H1 (cell line): ENCODE data around the gene DCUN1D3. TPM values are rescaled to one million over a fixed set of nuclear protein-coding genes. Genes with fewer than 3 reads are reported as not detected.

Source experiments
- CTCF ChIA-PET: fragments of 300-600 bp; sonication (Branson Sonifier 250); formaldehyde crosslinking; loops from one replicate; lab custom pipeline; 2021; ENCODE audit not compliant: partially characterized antibody; lab: Charles Lee
- POLR2A ChIA-PET: fragments of 300-600 bp; sonication (Branson Sonifier 250); formaldehyde crosslinking; loops from one replicate; lab custom pipeline; 2021; ENCODE audit warnings: inconsistent platforms; ENCODE audit not compliant: partially characterized antibody; lab: Charles Lee
- DNase-seq, 2 experiments: peaks; one replicate each; pipeline versions ENCODE4 v3.0.0 to v3.0.0-alpha.2; 2010 to 2022; ENCODE audit warnings: low spot score in 2 of 2, low read depth in 1 of 2, mixed read lengths in 1 of 2
- FAIRE-seq: peaks from 2 replicates; lab custom pipeline; 2011; peaks lifted over from hg19 to GRCh38; lab: Jason Lieb, UNC
- H2AFZ ChIP-seq: 2 replicates; pipeline ENCODE4 v1.8.1; 2012; ENCODE audit warnings: low read length, inconsistent platforms
- H2AK5ac ChIP-seq: 2 replicates; pipeline ENCODE4 v1.6.1; 2013; ENCODE audit warnings: low read depth, low read length
- H2BK120ac ChIP-seq: replicated peaks from 2 replicates; pipeline ENCODE3; 2013; ENCODE audit warnings: low read depth, low read length, inconsistent platforms
- H2BK12ac ChIP-seq: 2 replicates; pipeline ENCODE4 v1.6.1; 2013; ENCODE audit warnings: low read depth, low read length
- H2BK15ac ChIP-seq: 2 replicates; pipeline ENCODE4 v1.6.1; 2013; ENCODE audit warnings: low read length
- H2BK20ac ChIP-seq: 2 replicates; pipeline ENCODE4 v1.6.1; 2013; ENCODE audit warnings: low read length
- H2BK5ac ChIP-seq: 2 replicates; pipeline ENCODE4 v1.6.1; 2013; ENCODE audit warnings: low read depth, low read length
- H3K14ac ChIP-seq: 2 replicates; pipeline ENCODE4 v1.6.1; 2013; ENCODE audit warnings: inconsistent platforms; ENCODE audit not compliant: insufficient read length
- H3K18ac ChIP-seq: 2 replicates; pipeline ENCODE4 v1.6.1; 2013; ENCODE audit warnings: low read length; ENCODE audit errors: extremely low read depth
- H3K23ac ChIP-seq: 2 replicates; pipeline ENCODE4 v1.6.1; 2013; ENCODE audit warnings: inconsistent platforms; ENCODE audit not compliant: insufficient read length
- H3K23me2 ChIP-seq: 2 replicates; pipeline ENCODE4 v1.6.1; 2013; ENCODE audit warnings: low read depth, low read length
- H3K27ac ChIP-seq: 2 replicates; pipeline ENCODE4 v1.6.1; 2011; ENCODE audit warnings: low read depth, low read length, inconsistent platforms
- H3K27me3 ChIP-seq, 4 experiments: replicated peaks in 1 of 4; 1 replicate in 1 of 4; 2 replicates in 3 of 4; pipeline versions ENCODE4 v1.6.1 to v1.8.1; 2011 to 2013; ENCODE audit warnings: low read length in 3 of 4, mild to moderate bottlenecking in 3 of 4, inconsistent platforms in 2 of 4, mixed read lengths in 2 of 4, moderate library complexity in 1 of 4; ENCODE audit not compliant: control insufficient read depth in 3 of 4, insufficient read depth in 3 of 4; ENCODE audit errors: extremely low read depth in 1 of 4
- H3K36me3 ChIP-seq, 4 experiments: 2 replicates each; pipeline versions ENCODE4 v1.6.1 to v1.8.1; 2011 to 2013; ENCODE audit warnings: mild to moderate bottlenecking in 4 of 4, low read length in 3 of 4, moderate library complexity in 2 of 4, control low read depth in 1 of 4, inconsistent platforms in 1 of 4; ENCODE audit not compliant: insufficient read depth in 4 of 4, control insufficient read depth in 2 of 4
- H3K4ac ChIP-seq: replicated peaks from 2 replicates; pipeline ENCODE3; 2013; ENCODE audit warnings: low read length, low read depth, mixed read lengths, inconsistent platforms; ENCODE audit not compliant: insufficient read length
- H3K4me1 ChIP-seq, 4 experiments: replicated peaks in 1 of 4; 1 replicate in 1 of 4; 2 replicates in 3 of 4; pipeline versions ENCODE4 v1.6.1 to v1.8.1; 2011 to 2013; ENCODE audit warnings: low read length in 3 of 4, inconsistent platforms in 2 of 4, mixed read lengths in 1 of 4; ENCODE audit not compliant: insufficient read depth in 4 of 4, control insufficient read depth in 3 of 4
- H3K4me2 ChIP-seq, 2 experiments: 2 replicates each; pipeline versions ENCODE4 v1.6.1 to v1.8.1; 2011 to 2013; ENCODE audit warnings: low read depth in 2 of 2, low read length in 2 of 2, control low read depth in 1 of 2, inconsistent platforms in 1 of 2, mild to moderate bottlenecking in 1 of 2; ENCODE audit not compliant: insufficient read depth in 1 of 2
- H3K4me3 ChIP-seq, 4 experiments: fragments of 200-600, 300-600 bp in 1 of 4; sonication (generic), shearing (Covaris generic), sonication (Bioruptor Twin) in 1 of 4; 2 replicates each; pipeline versions ENCODE4 v1.5.1 to v1.8.1; 2011 to 2016; ENCODE audit warnings: low read length in 4 of 4, low read depth in 3 of 4, control low read depth in 2 of 4, inconsistent platforms in 2 of 4, mild to moderate bottlenecking in 2 of 4, mixed read lengths in 1 of 4, moderate library complexity in 1 of 4; ENCODE audit not compliant: insufficient read depth in 2 of 4; ENCODE audit errors: extremely low read depth in 1 of 4
- H3K56ac ChIP-seq: replicated peaks from 2 replicates; pipeline ENCODE3; 2013; ENCODE audit warnings: low read depth, mild to moderate bottlenecking, mixed read lengths, low read length, inconsistent platforms; ENCODE audit not compliant: insufficient read length
- H3K79me1 ChIP-seq: 2 replicates; pipeline ENCODE4 v1.6.1; 2013; ENCODE audit warnings: low read depth, low read length, control low read depth
- H3K79me2 ChIP-seq, 2 experiments: 2 replicates each; pipeline versions ENCODE4 v1.6.1 to v1.8.1; 2012 to 2013; ENCODE audit warnings: low read length in 2 of 2, mild to moderate bottlenecking in 2 of 2, inconsistent platforms in 1 of 2; ENCODE audit not compliant: insufficient read depth in 2 of 2, control insufficient read depth in 1 of 2
- H3K9ac ChIP-seq, 4 experiments: replicated peaks in 1 of 4; 1 replicate in 1 of 4; 2 replicates in 3 of 4; pipeline versions ENCODE4 v1.6.1 to v1.8.1; 2011 to 2013; ENCODE audit warnings: low read depth in 3 of 4, low read length in 3 of 4, control low read depth in 2 of 4, mild to moderate bottlenecking in 2 of 4, moderate library complexity in 2 of 4, inconsistent platforms in 1 of 4; ENCODE audit errors: extremely low read depth in 1 of 4
- H3K9me3 ChIP-seq, 2 experiments: 2 replicates each; pipeline versions ENCODE4 v1.6.1 to v1.8.1; 2012 to 2013; ENCODE audit warnings: mild to moderate bottlenecking in 2 of 2, moderate library complexity in 2 of 2, control low read depth in 1 of 2, inconsistent platforms in 1 of 2, low read depth in 1 of 2, low read length in 1 of 2, mixed read lengths in 1 of 2; ENCODE audit not compliant: insufficient read depth in 2 of 2
- H4K20me1 ChIP-seq, 2 experiments: replicated peaks in 1 of 2; 2 replicates each; pipeline versions ENCODE3 to v1.8.1; 2011 to 2013; ENCODE audit warnings: inconsistent platforms in 2 of 2, low read length in 2 of 2, mild to moderate bottlenecking in 1 of 2; ENCODE audit not compliant: insufficient read depth in 2 of 2, control insufficient read depth in 1 of 2
- H4K5ac ChIP-seq: 2 replicates; pipeline ENCODE4 v1.6.1; 2013; ENCODE audit warnings: low read length, low read depth, mixed read lengths, inconsistent platforms; ENCODE audit not compliant: insufficient read length
- H4K8ac ChIP-seq: 2 replicates; pipeline ENCODE4 v1.8.0; 2013; ENCODE audit warnings: mild to moderate bottlenecking, moderate library complexity, low read length, inconsistent platforms; ENCODE audit not compliant: insufficient read depth; ENCODE audit errors: extremely low read depth
- H4K91ac ChIP-seq: replicated peaks from 2 replicates; pipeline ENCODE3; 2013; ENCODE audit warnings: low read length, mixed read lengths, inconsistent platforms; ENCODE audit not compliant: insufficient read length
- CEBPB ChIP-seq: IDR thresholded peaks from 2 replicates; pipeline ENCODE4 v1.6.1; 2012; ENCODE audit warnings: low read depth, low read length
- CREB1 ChIP-seq: IDR thresholded peaks from 2 replicates; pipeline ENCODE4 v1.6.1; 2012; ENCODE audit warnings: inconsistent platforms
- KDM5A ChIP-seq: fragments of 200-600 bp; IDR thresholded peaks from 2 replicates; pipeline ENCODE4 v1.7.1; 2012; ENCODE audit warnings: mild to moderate bottlenecking, low read length, inconsistent platforms, mixed read lengths
- PHF8 ChIP-seq: fragments of 200-600 bp; sonication (generic); conservative IDR thresholded peaks from 2 replicates; pipeline ENCODE4 v1.7.1; 2012; ENCODE audit warnings: low read depth, mild to moderate bottlenecking, inconsistent platforms, low read length, moderate library complexity
- POLR2AphosphoS5 ChIP-seq: IDR thresholded peaks from 2 replicates; pipeline ENCODE4 v1.6.1; 2011; ENCODE audit warnings: low read depth, low read length
- RFX5 ChIP-seq: IDR thresholded peaks from 2 replicates; pipeline ENCODE4 v1.6.1; 2011; ENCODE audit warnings: low read depth, low read length, improper control_type of control experiment, borderline replicate concordance
- SAP30 ChIP-seq: fragments of 300-600 bp; sonication (generic); IDR thresholded peaks from 2 replicates; pipeline ENCODE4 v1.7.1; 2012; ENCODE audit warnings: low read length, moderate library complexity, mild to moderate bottlenecking, inconsistent platforms; ENCODE audit not compliant: insufficient read depth, insufficient replicate concordance
- SIRT6 ChIP-seq: IDR thresholded peaks from one replicate; pipeline ENCODE4 v1.7.1; 2012; ENCODE audit warnings: low read length, inconsistent platforms
- TAF1 ChIP-seq: IDR thresholded peaks from 2 replicates; pipeline ENCODE4 v1.6.1; 2011; ENCODE audit warnings: mild to moderate bottlenecking, low read depth, low read length
- TAF7 ChIP-seq: optimal IDR thresholded peaks from 2 replicates; pipeline ENCODE3; 2011; ENCODE audit warnings: low read depth, mild to moderate bottlenecking, inconsistent platforms, low read length, moderate library complexity, borderline replicate concordance
- YY1 ChIP-seq: IDR thresholded peaks from 2 replicates; pipeline ENCODE4 v1.6.1; 2011; ENCODE audit warnings: low read depth, mild to moderate bottlenecking, low read length
- ZNF274 ChIP-seq: IDR thresholded peaks from 2 replicates; pipeline ENCODE4 v1.7.0; 2012; ENCODE audit warnings: low read length, borderline replicate concordance; ENCODE audit errors: extremely low read depth
- WGBS, 2 experiments: shearing (Covaris generic) in 1 of 2; methylation state at CpG; one replicate each; pipeline versions ENCODE4 v1.1.6 to v1.1.7; 2013 to 2015; ENCODE audit warnings: low lambda C conversion rate in 2 of 2, mixed read lengths in 2 of 2, inconsistent platforms in 1 of 2, low coverage in 1 of 2, missing lambda C conversion rate in 1 of 2; ENCODE audit not compliant: insufficient replicate concordance in 2 of 2, insufficient coverage in 1 of 2, insufficient read length in 1 of 2; ENCODE audit errors: extremely low coverage in 1 of 2, missing lambda C conversion rate in 1 of 2; 5-methylcytosine and 5-hydroxymethylcytosine counted together
- polyA plus RNA-seq, 7 experiments: library from polyadenylated mRNA; depleted of rRNA in 3 of 7; stranded (reverse) in 5 of 7; unstranded in 2 of 7; fragments of >200 nt in 5 of 7; fragments of 200-250 nt in 2 of 7; gene quantifications; 1 replicate in 5 of 7; 2 replicates in 1 of 7; 4 replicates in 1 of 7; pipeline versions ENCODE4 v1.2.1 to v1.2.3, GENCODE V29; 2011 to 2013; ENCODE audit warnings: missing spikeins in 2 of 7, mixed read lengths in 2 of 7
- total RNA-seq: library from RNA; stranded (reverse); fragmentation: NEBNext Ultra II Directional; extraction: Animal tissue kit (Norgen Biotek cat#: 25700); gene quantifications from 2 replicates; pipeline ENCODE4 v1.2.1, GENCODE V29; 2021

The DCUN1D3 gene
- total and polyA plus RNA-seq, 2 of the 8 experiments (the other 6 are each of a cell fraction or from before 2014, with no cell fraction given), result 3.5 to 18.2 TPM

- no peak overlapping the region for H2BK120ac ChIP-seq
- no peak for FAIRE-seq
- no peaks in the 10 kb centered on the region for H3K23me2 ChIP-seq
- peaks cover 5% of the 10 kb centered on the region; the same call in 1 of the 2 replicates for H3K79me1 ChIP-seq
- DNase-seq, result no peak
- H4K5ac ChIP-seq, result no peak overlapping the region
- H3K18ac ChIP-seq, result no peak overlapping the region
- H4K8ac ChIP-seq, result no peak overlapping the region
- H3K27ac ChIP-seq, result no peak overlapping the region
- H3K79me2 ChIP-seq, result peaks cover 6 to 86% of the 10 kb centered on the region in 2 experiments; a peak in 3 of 4 replicates
- H4K20me1 ChIP-seq, result peaks cover 0 to 4% of the 10 kb centered on the region in 2 experiments
- H3K4me3 ChIP-seq, result no peak overlapping the region
- no peak overlapping the region for H2AK5ac ChIP-seq
- H2BK5ac ChIP-seq, result no peak overlapping the region
- TF ChIP-seq SAP30, result no peak
- no peak for TF ChIP-seq RFX5
- TF ChIP-seq POLR2AphosphoS5, result no peak
- no peak for TF ChIP-seq CREB1
- TF ChIP-seq KDM5A, result no peak
- TF ChIP-seq CEBPB, result no peak
- no peak for TF ChIP-seq YY1
- TF ChIP-seq SIRT6, result no peak
- no peak for TF ChIP-seq ZNF274
- no peak for TF ChIP-seq TAF1
- TF ChIP-seq PHF8, result no peak
- TF ChIP-seq TAF7, result no peak
- no peak overlapping the region for H3K4ac ChIP-seq
- POLR2A ChIA-PET, result interaction anchor here (1.2 kb wide), 1 partner anchor 21 kb away, joined by 4 read pairs; no protein-coding TSS in a partner anchor
- H3K23ac ChIP-seq, result no peak overlapping the region
- CTCF ChIA-PET, result no interaction called here
- H3K9ac ChIP-seq, result no peak overlapping the region; a peak in 1 of 7 replicates
- H3K36me3 ChIP-seq, result no peaks in the 10 kb centered on the region
- H3K56ac ChIP-seq, result no peak overlapping the region
- H2BK15ac ChIP-seq, result no peak overlapping the region
- H3K4me2 ChIP-seq, result no peak overlapping the region
- H3K4me1 ChIP-seq, result peaks cover 0 to 4% (median under 1%) of the 10 kb centered on the region in 4 experiments; a peak in 3 of 7 replicates
- H2BK20ac ChIP-seq, result no peak overlapping the region
- no peak overlapping the region for H2AFZ ChIP-seq
- H3K14ac ChIP-seq, result no peak overlapping the region
- 94% methylated on average over 2 of the region's 2 CpGs; no CpG with 5 or more reads in 1 of the 2 experiments for WGBS, 2 experiments
- H4K91ac ChIP-seq, result no peak overlapping the region
- H2BK12ac ChIP-seq, result no peak overlapping the region
- H3K27me3 ChIP-seq, result no peaks in the 10 kb centered on the region
- no peaks in the 10 kb centered on the region for H3K9me3 ChIP-seq
These were observed 29.9 kb downstream of the DCUN1D3 start for GRCh38 chr16:20870122-20870820.
